Gastrocnemius medialis (tissue), 4 donors: ENCODE results near the gene COX7B.

ENCODE experiments used
- POLR2A ChIP-seq, 2 donors: fragments of 450-650 bp; IDR thresholded peaks; one replicate each; pipeline ENCODE4 v1.6.1; 2017; ENCODE audit warnings: antibody characterized with exemption in 2 of 2, mild to moderate bottlenecking in 2 of 2, moderate library complexity in 2 of 2
- TF ChIP-seq, protein P1 (sequence below), 5 experiments: fragments of 450-650 bp in 3 of 5; fragments of 200-600 bp in 2 of 5; sonication (generic) in 2 of 5; IDR thresholded peaks in 4 of 5; conservative IDR thresholded peaks in 1 of 5; 1 replicate in 4 of 5; 2 replicates in 1 of 5; pipeline ENCODE4 v1.5.1; 2016 to 2019; ENCODE audit warnings: antibody characterized with exemption in 5 of 5, mild to moderate bottlenecking in 3 of 5, moderate library complexity in 3 of 5

- TF ChIP-seq, protein P1, sequence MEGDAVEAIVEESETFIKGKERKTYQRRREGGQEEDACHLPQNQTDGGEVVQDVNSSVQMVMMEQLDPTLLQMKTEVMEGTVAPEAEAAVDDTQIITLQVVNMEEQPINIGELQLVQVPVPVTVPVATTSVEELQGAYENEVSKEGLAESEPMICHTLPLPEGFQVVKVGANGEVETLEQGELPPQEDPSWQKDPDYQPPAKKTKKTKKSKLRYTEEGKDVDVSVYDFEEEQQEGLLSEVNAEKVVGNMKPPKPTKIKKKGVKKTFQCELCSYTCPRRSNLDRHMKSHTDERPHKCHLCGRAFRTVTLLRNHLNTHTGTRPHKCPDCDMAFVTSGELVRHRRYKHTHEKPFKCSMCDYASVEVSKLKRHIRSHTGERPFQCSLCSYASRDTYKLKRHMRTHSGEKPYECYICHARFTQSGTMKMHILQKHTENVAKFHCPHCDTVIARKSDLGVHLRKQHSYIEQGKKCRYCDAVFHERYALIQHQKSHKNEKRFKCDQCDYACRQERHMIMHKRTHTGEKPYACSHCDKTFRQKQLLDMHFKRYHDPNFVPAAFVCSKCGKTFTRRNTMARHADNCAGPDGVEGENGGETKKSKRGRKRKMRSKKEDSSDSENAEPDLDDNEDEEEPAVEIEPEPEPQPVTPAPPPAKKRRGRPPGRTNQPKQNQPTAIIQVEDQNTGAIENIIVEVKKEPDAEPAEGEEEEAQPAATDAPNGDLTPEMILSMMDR (IDR thresholded peaks at IDR 0.05 in 4 of 5, conservative IDR thresholded peaks at IDR 0.05 in 1 of 5) = no peak
- no peak for TF ChIP-seq POLR2A (IDR thresholded peaks at IDR 0.05)
These were observed 54.0 kb downstream of the COX7B start for GRCh38 chrX:77953302-77953701.
